Stimulated activated CD4-positive, alpha-beta T cell treated with anti-CD3 and anti-CD28 coated beads, Interleukin-15, amount 100 ng/mL, for 48 hours (primary cell): ENCODE measurements around the gene TIMP1.

Source experiments
- DNase-seq, 2 donors: peaks; one replicate each; pipeline ENCODE4 v3.0.0-alpha.2; 2020; ENCODE audit warnings: low read depth in 2 of 2

The TIMP1 gene

GRCh38 chrX:47634871-47635575, 52.8 kb downstream of the TIMP1 start:
- no peak for DNase-seq
